Activated naive CD4-positive, alpha-beta T cell (primary cell): ENCODE results near the gene CGAS.
"Not testable (repeated sequence)": the region's sequence is repeated elsewhere in the genome, so short reads cannot be mapped to it uniquely, and the experiment has no call there.

Experiments used
- DNase-seq, 4 experiments: peaks; one replicate each; lab custom pipeline; 2025; lab: John Stamatoyannopoulos, UW

CGAS gene

GRCh38 chr6:73395875-73396274 is 56.2 kb downstream of the CGAS start:
- no peak for DNase-seq

GRCh38 chr6:73394577-73395354 is 57.3 kb downstream of the CGAS start, which contains the start of gene DDX43:
DDX43 (plus strand) TSS chr6:73394828; CDS start chr6:73394906, 78 bp downstream.
- peak in 1 of 4 experiments; percentile 4 for DNase-seq

- no peak for DNase-seq
Observed at GRCh38 chr6:73393278-73393677, 58.8 kb downstream of the CGAS start.

- not testable (repeated sequence) for DNase-seq
Observed at GRCh38 chr6:73392188-73392587, 59.9 kb downstream of the CGAS start.

- no peak for DNase-seq
Observed at GRCh38 chr6:73391675-73392074, 60.4 kb downstream of the CGAS start.

- DNase-seq, result no peak
Observed at GRCh38 chr6:73389854-73390253, 62.2 kb downstream of the CGAS start.

GRCh38 chr6:73388800-73389512 is 63.1 kb downstream of the CGAS start:
- peak in 2 of 4 experiments; percentile 4 to 7 for DNase-seq

GRCh38 chr6:73388433-73388799 is 63.7 kb downstream of the CGAS start:
- DNase-seq, result no peak

- no peak for DNase-seq
Observed at GRCh38 chr6:73382462-73383113, 69.5 kb downstream of the CGAS start.

- DNase-seq, result not testable (repeated sequence)
Observed at GRCh38 chr6:73381531-73381930, 70.6 kb downstream of the CGAS start.

- no peak for DNase-seq
Observed at GRCh38 chr6:73377225-73377624, 74.9 kb downstream of the CGAS start.

- no peak for DNase-seq
Observed at GRCh38 chr6:73375216-73375615, 76.9 kb downstream of the CGAS start.
